ENCODE measurements around the gene TNFRSF12A.

DNA sequence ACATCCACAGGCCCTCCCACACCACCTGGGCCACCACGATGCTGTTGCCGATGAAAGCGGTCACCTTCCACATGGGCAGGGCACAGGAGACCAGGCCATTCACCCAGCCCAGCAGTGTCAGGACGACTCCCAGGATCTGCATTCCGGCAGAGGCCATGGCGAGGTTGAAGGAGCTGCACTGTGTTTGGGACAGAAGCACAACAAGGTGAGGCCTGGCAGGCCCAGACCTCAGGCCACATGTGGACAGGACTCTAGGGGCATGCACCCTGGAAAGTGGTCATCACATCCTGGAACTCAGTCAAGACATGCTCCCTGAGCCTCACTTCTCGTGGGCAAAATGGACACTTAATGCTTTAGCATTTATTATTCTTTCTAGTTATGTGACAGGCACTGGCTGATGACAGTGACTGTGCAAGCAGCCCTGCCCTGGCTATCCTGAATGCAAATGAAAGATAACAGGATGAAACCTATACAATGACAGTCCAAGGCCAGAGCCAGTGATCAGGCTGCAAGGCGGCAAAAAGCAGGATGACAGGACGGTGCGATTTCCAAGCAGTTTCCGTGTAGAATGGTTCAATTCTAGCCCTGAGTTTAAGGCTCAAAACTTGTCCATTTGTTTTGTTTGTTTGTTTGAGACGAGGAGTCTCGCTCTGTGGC is 4.2 kb upstream of the TNFRSF12A start:
- TF ChIP-seq POLR2AphosphoS5 (IDR thresholded peaks at IDR 0.05) (no peak), POLR2A (IDR thresholded peaks at IDR 0.05; ENCODE audit: low read depth) (no peak)
- TF ChIP-seq, protein P1, sequence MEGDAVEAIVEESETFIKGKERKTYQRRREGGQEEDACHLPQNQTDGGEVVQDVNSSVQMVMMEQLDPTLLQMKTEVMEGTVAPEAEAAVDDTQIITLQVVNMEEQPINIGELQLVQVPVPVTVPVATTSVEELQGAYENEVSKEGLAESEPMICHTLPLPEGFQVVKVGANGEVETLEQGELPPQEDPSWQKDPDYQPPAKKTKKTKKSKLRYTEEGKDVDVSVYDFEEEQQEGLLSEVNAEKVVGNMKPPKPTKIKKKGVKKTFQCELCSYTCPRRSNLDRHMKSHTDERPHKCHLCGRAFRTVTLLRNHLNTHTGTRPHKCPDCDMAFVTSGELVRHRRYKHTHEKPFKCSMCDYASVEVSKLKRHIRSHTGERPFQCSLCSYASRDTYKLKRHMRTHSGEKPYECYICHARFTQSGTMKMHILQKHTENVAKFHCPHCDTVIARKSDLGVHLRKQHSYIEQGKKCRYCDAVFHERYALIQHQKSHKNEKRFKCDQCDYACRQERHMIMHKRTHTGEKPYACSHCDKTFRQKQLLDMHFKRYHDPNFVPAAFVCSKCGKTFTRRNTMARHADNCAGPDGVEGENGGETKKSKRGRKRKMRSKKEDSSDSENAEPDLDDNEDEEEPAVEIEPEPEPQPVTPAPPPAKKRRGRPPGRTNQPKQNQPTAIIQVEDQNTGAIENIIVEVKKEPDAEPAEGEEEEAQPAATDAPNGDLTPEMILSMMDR (IDR thresholded peaks at IDR 0.05) = no peak

Measured in esophagus muscularis mucosa (tissue), 3 donors.